ENCODE data around the gene MGAT4B.

DNA sequence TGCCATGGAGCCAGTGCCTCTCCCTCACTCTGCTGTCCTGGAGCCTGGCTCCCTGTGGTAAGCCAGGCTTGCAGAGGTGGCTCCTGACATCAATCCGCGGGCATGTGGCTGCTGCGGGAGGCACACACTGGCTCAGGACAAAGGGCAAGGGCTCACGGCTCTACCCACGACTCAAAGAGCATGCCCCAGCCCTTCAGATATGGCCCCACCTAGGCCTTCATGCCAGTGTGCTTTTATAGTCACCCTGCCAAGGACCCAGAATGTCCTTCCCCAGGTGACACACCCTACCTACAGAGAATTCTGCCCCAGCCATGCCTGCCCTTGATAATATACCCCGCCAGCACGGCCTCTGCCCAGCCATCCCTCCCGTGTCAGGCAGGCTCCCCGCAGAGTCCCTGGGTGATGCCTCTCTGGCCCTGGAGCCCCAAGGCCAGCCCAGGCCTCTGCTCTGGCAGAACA is 1.6 kb downstream of the MGAT4B start:
- TF ChIP-seq GATA2 (IDR thresholded peaks at IDR 0.05; ENCODE audit: low read depth, low read length) (no peak), GATA3 (IDR thresholded peaks at IDR 0.05; ENCODE audit: low read depth, low read length) (no peak)
